ENCODE results near the gene CCAR1.

DNA sequence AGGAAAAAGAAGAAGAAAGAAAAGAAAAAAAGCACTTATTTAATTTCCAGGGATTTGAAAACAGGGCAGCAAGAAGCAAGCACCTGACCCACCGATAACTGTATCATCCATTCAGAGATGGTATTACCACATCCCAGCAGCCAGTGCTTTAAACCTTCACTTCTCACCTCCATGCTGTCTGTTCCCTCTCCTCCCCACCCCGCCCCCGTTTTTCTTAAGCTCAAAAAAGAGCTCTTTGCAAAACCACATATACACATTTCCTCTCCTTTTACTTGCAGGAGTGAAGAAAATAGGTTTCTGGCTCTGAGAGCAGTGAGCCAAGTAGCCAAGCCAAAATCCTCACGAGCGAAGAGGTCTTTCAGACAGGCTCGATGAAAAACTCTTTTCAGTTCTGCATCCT lies 108.5 kb downstream of the CCAR1 start:
- TF ChIP-seq CTCF (IDR thresholded peaks at IDR 0.05) (no peak), POLR2A (IDR thresholded peaks at IDR 0.05) (no peak), POLR2AphosphoS5 (IDR thresholded peaks at IDR 0.05) (no peak), EP300 (IDR thresholded peaks at IDR 0.05) (no peak)

All from stomach (tissue), 4 donors.